Measurements from ENCODE around the gene FUOM. TPM values are rescaled to one million over a fixed set of nuclear protein-coding genes. Genes with fewer than 3 reads are reported as not detected.

FUOM gene
- polyA plus RNA-seq, 3 donors, result 29.8 to 56.8 (median 39.0) TPM

- H3K79me2 ChIP-seq (ENCODE audit: insufficient read depth, low read length), result peaks cover 13% of the 10 kb centered on the region
- H2AFZ ChIP-seq (ENCODE audit: insufficient read depth, low read depth, low read length, poor library complexity, severe bottlenecking), result no peak overlapping the region
- peaks cover 0 to 2% of the 10 kb centered on the region in 2 donors for H3K36me3 ChIP-seq (replicated peaks in 1 of 2; ENCODE audit: control insufficient read depth in 1 of 2, insufficient read depth in 2 of 2, low read length in 2 of 2)
- peaks cover 0 to 2% (median 0%) of the 10 kb centered on the region in 3 donors for H3K27me3 Mint-ChIP-seq (ENCODE audit: low read depth in 3 of 3)
- no peak overlapping the region for H3K4me3 Mint-ChIP-seq
- peaks cover 0 to 2% (median 0%) of the 10 kb centered on the region in 7 donors for H3K9me3 Mint-ChIP-seq
- H3K4me3 ChIP-seq (replicated peaks in 1 of 3; ENCODE audit: low read depth in 2 of 3, low read length in 3 of 3), result no peak overlapping the region
- H3K27ac ChIP-seq (ENCODE audit: low read depth in 1 of 2, low read length in 2 of 2), result no peak overlapping the region
- no peak overlapping the region for H3K4me2 ChIP-seq (replicated peaks; ENCODE audit: extremely low read depth, low read length, poor library complexity, severe bottlenecking)
- intact Hi-C loops (cut with micrococcal nuclease), result no loop called here
- DNase-seq, result no peak
- H4K20me1 ChIP-seq (ENCODE audit: insufficient read depth, low read length), result no peaks in the 10 kb centered on the region
- peak overlapping the region in 3 of 7 donors; percentile 0 to 69 (median 42) for H3K27ac Mint-ChIP-seq
- 97% methylated on average over 16 of the region's 19 CpGs for WGBS (ENCODE audit: insufficient coverage)
- peaks cover 37 to 41% of the 10 kb centered on the region in 2 donors for H3K4me1 ChIP-seq (ENCODE audit: control insufficient read depth in 1 of 2, insufficient read depth in 2 of 2, low read length in 2 of 2)
- H3K9me3 ChIP-seq (replicated peaks in 1 of 2; ENCODE audit: control insufficient read depth in 1 of 2, insufficient read depth in 1 of 2, low read length in 2 of 2), result no peaks in the 10 kb centered on the region
- peaks cover 7% of the 10 kb centered on the region in 2 donors for H3K36me3 Mint-ChIP-seq
- peaks cover 37% of the 10 kb centered on the region for H3K4me1 Mint-ChIP-seq
- no peaks in the 10 kb centered on the region for H3K27me3 ChIP-seq (ENCODE audit: control insufficient read depth in 2 of 2, insufficient read depth in 2 of 2, low read length in 2 of 2)
- H3K9ac ChIP-seq (ENCODE audit: insufficient read depth, low read length, poor library complexity, severe bottlenecking), result no peak overlapping the region
- no peak for TF ChIP-seq CTCF (IDR thresholded peaks at IDR 0.05)
These were observed 32.9 kb upstream of the FUOM start for GRCh38 chr10:133390597-133391248.

- H2AFZ ChIP-seq (ENCODE audit: insufficient read depth, low read depth, low read length, poor library complexity, severe bottlenecking), result peak overlapping the region; percentile 67
- Mint-ChIP-seq H3K9me3 (peaks cover 0 to 2% (median 0%) of the 10 kb centered on the region in 7 donors), H3K4me3 (peak overlapping the region; percentile 74 to 79), H3K27me3 (ENCODE audit: low read depth in 3 of 3) (peaks cover 0 to 2% (median 0%) of the 10 kb centered on the region in 3 donors), H3K4me1 (peaks cover 24% of the 10 kb centered on the region), H3K27ac (peak overlapping the region in 6 of 7 donors; percentile 53 to 89 (median 78)), H3K36me3 (peaks cover 13 to 16% of the 10 kb centered on the region in 2 donors)
- peak in 1 of 3 donors; percentile 14 for DNase-seq
- peak overlapping the region; percentile 3 to 60 (median 27) for H3K4me3 ChIP-seq (replicated peaks in 1 of 3; ENCODE audit: low read depth in 2 of 3, low read length in 3 of 3)
- H3K4me1 ChIP-seq (ENCODE audit: control insufficient read depth in 1 of 2, insufficient read depth in 2 of 2, low read length in 2 of 2), result peaks cover 28 to 29% of the 10 kb centered on the region in 2 donors
- H3K36me3 ChIP-seq (replicated peaks in 1 of 2; ENCODE audit: control insufficient read depth in 1 of 2, insufficient read depth in 2 of 2, low read length in 2 of 2), result no peaks in the 10 kb centered on the region
- peak overlapping the region; percentile 68 for H3K4me2 ChIP-seq (replicated peaks; ENCODE audit: extremely low read depth, low read length, poor library complexity, severe bottlenecking)
- H3K27me3 ChIP-seq (ENCODE audit: control insufficient read depth in 2 of 2, insufficient read depth in 2 of 2, low read length in 2 of 2), result no peaks in the 10 kb centered on the region
- H3K9me3 ChIP-seq (replicated peaks in 1 of 2; ENCODE audit: control insufficient read depth in 1 of 2, insufficient read depth in 1 of 2, low read length in 2 of 2), result no peaks in the 10 kb centered on the region
- H4K20me1 ChIP-seq (ENCODE audit: insufficient read depth, low read length), result no peaks in the 10 kb centered on the region
- peak overlapping the region; percentile 30 for H3K9ac ChIP-seq (ENCODE audit: insufficient read depth, low read length, poor library complexity, severe bottlenecking)
- no peaks in the 10 kb centered on the region for H3K79me2 ChIP-seq (ENCODE audit: insufficient read depth, low read length)
- H3K27ac ChIP-seq (ENCODE audit: low read depth in 1 of 2, low read length in 2 of 2), result peak overlapping the region; percentile 35 to 63
- TF ChIP-seq CTCF (IDR thresholded peaks at IDR 0.05), result no peak
- intact Hi-C loops (cut with micrococcal nuclease), result no loop called here
- whole genome bisulfite sequencing (ENCODE audit: insufficient coverage), result 46% methylated on average over 32 of the region's 39 CpGs
These were observed 31.4 kb upstream of the FUOM start for GRCh38 chr10:133388973-133389818.
